Measurements from ENCODE around the gene KLHL17. TPM values are rescaled to one million over a fixed set of nuclear protein-coding genes. Genes with fewer than 3 reads are reported as not detected.

KLHL17 gene
- total RNA-seq, 1 experiment from 2014 or later, result 41.4 TPM

DNA sequence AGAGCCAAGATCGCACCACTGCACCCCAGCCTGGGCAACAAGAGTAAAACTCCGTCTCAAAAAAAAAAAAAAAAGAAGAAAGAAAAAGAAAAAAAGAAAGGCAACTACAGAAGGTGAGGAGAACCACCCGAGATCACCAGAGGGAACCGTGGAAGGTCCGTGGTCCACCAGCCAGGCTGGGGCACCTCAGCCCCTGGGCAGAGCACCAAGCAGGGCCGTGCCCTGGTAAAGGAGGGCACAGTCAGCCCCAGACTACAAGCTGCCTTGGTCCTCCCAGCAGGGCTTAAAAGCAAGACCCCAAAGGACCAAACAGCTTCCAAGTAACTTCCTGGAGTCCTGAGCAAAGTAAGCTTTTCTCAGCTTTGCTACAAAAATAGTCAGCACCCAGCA is 45.5 kb upstream of the KLHL17 start:
- Mint-ChIP-seq H3K9me3 (peaks cover 0 to 2% of the 10 kb centered on the region in 2 experiments; a peak in 2 of 5 replicates), H3K36me3 (ENCODE audit: insufficient read depth in 1 of 3, low read depth in 3 of 3) (peaks cover 0 to 2% (median 0%) of the 10 kb centered on the region in 3 experiments; a peak in 1 of 7 replicates), H3K27me3 (ENCODE audit: low read depth) (peaks cover 93% of the 10 kb centered on the region), H3K27ac (no peak overlapping the region), H3K4me1 (peaks cover 6 to 9% of the 10 kb centered on the region in 2 experiments; a peak in 3 of 4 replicates), H3K4me3 (no peak overlapping the region; a peak in 1 of 5 replicates)
- TF ChIP-seq, protein P1, sequence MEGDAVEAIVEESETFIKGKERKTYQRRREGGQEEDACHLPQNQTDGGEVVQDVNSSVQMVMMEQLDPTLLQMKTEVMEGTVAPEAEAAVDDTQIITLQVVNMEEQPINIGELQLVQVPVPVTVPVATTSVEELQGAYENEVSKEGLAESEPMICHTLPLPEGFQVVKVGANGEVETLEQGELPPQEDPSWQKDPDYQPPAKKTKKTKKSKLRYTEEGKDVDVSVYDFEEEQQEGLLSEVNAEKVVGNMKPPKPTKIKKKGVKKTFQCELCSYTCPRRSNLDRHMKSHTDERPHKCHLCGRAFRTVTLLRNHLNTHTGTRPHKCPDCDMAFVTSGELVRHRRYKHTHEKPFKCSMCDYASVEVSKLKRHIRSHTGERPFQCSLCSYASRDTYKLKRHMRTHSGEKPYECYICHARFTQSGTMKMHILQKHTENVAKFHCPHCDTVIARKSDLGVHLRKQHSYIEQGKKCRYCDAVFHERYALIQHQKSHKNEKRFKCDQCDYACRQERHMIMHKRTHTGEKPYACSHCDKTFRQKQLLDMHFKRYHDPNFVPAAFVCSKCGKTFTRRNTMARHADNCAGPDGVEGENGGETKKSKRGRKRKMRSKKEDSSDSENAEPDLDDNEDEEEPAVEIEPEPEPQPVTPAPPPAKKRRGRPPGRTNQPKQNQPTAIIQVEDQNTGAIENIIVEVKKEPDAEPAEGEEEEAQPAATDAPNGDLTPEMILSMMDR (conservative IDR thresholded peaks at IDR 0.05), result no peak
- no peak overlapping the region for H3K18ac ChIP-seq (ENCODE audit: insufficient read length, low read depth, low read length)
- WGBS (ENCODE audit: extremely low coverage, insufficient read length, low lambda C conversion rate), result no CpG with 5 or more reads among the region's 6 CpGs
- no peaks in the 10 kb centered on the region for H3K4me1 ChIP-seq (ENCODE audit: insufficient read depth, low read length)
- H3K4me2 ChIP-seq (ENCODE audit: insufficient read depth, insufficient read length, low read length), result no peak overlapping the region
- no peaks in the 10 kb centered on the region for H4K20me1 ChIP-seq (ENCODE audit: control insufficient read depth, insufficient read depth, insufficient read length)
- H3K4ac ChIP-seq (ENCODE audit: low read depth, low read length), result no peak overlapping the region
- H3K23me2 ChIP-seq (ENCODE audit: insufficient read length, low read depth, low read length, poor library complexity, severe bottlenecking), result no peaks in the 10 kb centered on the region
- H2AFZ ChIP-seq (ENCODE audit: low read length), result no peak overlapping the region
- H3T11ph ChIP-seq (ENCODE audit: low read length), result no peak overlapping the region
- no peak overlapping the region; the same call in 1 of the 2 replicates for H3K14ac ChIP-seq (ENCODE audit: insufficient read depth, low read length)
- no peak overlapping the region for H2BK20ac ChIP-seq (ENCODE audit: low read depth, low read length, poor library complexity, severe bottlenecking)
- H4K91ac ChIP-seq (ENCODE audit: insufficient read length, low read depth, low read length), result no peak overlapping the region
- no peak overlapping the region for H3K56ac ChIP-seq (ENCODE audit: insufficient read length, low read depth, low read length)
- H4K8ac ChIP-seq (replicated peaks; ENCODE audit: insufficient read length, low read depth, low read length), result no peak overlapping the region
- H3K79me2 ChIP-seq (ENCODE audit: insufficient read depth, low read length), result no peaks in the 10 kb centered on the region
- DNase-seq, result no peak
- no peak overlapping the region for H2BK5ac ChIP-seq (ENCODE audit: insufficient read length, low read length)
- no peak overlapping the region for H2BK120ac ChIP-seq (ENCODE audit: low read depth, low read length, poor library complexity, severe bottlenecking)
- no peak overlapping the region for H4K5ac ChIP-seq (ENCODE audit: insufficient read length, low read depth, low read length)
- H2BK15ac ChIP-seq (ENCODE audit: low read depth, low read length), result no peak overlapping the region
- peaks cover 3% of the 10 kb centered on the region; the same call in 1 of the 2 replicates for H3K27me3 ChIP-seq (ENCODE audit: insufficient read depth, low read length)
- H3K9me3 ChIP-seq (ENCODE audit: control insufficient read depth, low read depth, low read length), result no peaks in the 10 kb centered on the region
- no peak overlapping the region for H3K9ac ChIP-seq (ENCODE audit: extremely low read depth, insufficient read length, low read length)
- H3K27ac ChIP-seq (ENCODE audit: insufficient read length, low read depth, low read length), result no peak overlapping the region
- no peak overlapping the region for H2AK5ac ChIP-seq (ENCODE audit: insufficient read length, low read length)
- H2BK12ac ChIP-seq (ENCODE audit: insufficient read length, low read depth, low read length), result no peak overlapping the region
- H3K23ac ChIP-seq (ENCODE audit: insufficient read length, low read depth, low read length), result no peak overlapping the region
- H3K79me1 ChIP-seq (ENCODE audit: insufficient read depth, low read depth, low read length, poor library complexity, severe bottlenecking), result no peaks in the 10 kb centered on the region

All from H9 (cell line).